HG02981 (cell line): ENCODE measurements around the gene ZNF853.
A peak's percentile ranks its signal among the peaks of the same experiment; 100 is the strongest.
"Not testable (repeated sequence)": the region's sequence is repeated elsewhere in the genome, so short reads cannot be mapped to it uniquely, and the experiment has no call there.

Experiments
- ATAC-seq: cut with Tn5 transposase; IDR thresholded peaks from one replicate; pipeline ENCODE4 v1.9.1; 2021; ENCODE audit warnings: mild to moderate bottlenecking, moderate library complexity; ENCODE audit not compliant: unreplicated experiment

The ZNF853 gene

DNA sequence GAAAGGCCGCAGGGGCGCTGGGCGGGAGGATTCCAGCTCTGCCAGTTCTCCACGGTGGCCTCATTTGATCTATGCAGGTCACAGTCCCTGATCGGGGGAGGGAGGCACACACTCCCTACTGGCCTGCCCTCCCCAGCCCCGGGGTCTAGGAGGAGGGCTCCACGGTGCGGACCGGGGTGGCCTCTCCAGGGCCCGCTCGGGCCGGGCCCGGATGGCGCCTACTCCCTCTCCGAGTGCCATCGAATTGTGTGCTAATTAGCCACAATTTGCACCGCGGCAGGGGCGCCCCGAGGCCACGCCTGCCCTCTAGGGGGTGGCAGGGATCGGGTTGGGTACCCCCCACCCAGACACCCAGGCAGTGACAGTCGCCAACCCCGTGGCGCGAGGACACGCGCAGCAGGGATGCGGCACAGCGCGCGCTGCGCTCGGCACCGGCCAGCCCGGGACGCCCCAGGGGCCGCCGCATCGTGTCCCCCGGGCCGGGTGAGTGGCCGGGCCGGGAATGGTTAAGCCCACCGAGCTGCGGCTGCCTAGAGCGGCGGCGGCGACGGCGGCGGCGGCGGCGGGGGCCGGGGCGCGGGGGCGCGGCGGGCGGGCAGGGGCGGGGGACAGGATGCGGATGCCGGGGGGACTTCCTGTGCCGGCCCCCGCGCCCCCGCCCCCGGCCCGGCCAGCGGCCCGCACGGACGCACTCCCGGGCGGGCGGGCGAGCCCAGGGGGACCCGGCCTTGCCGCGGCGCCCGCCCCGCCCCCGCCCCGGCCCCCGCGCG is at the start of gene ZNF853:
TSS of gene ZNF853 (plus strand) at position 658 of the 770 bp plus-strand sequence. CDS start 565 bp downstream, outside the sequence.
- ATAC-seq, result no peak

DNA sequence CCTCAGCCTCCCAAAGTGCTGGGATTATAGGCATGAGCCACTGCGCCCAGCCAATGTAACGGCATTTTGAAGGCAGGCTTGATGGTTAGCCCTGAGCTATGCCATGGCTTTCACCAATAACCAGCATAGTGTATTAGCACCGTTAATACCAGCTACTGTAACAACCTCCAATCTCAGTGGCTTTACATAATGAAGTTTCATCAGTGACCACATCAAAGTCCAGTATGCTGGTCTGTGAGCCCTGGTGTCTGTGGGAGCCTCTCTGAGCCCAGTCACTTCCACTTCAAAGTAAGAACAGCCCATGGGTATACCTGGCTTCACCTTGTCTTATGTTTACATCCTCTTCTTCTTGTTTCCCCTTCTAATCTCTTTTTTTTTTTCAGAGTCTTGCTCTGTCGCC is 49.8 kb upstream of the ZNF853 start:
- ATAC-seq, result no peak

GRCh38 chr7:6567886-6568285 is 47.5 kb upstream of the ZNF853 start:
- ATAC-seq, result no peak

DNA sequence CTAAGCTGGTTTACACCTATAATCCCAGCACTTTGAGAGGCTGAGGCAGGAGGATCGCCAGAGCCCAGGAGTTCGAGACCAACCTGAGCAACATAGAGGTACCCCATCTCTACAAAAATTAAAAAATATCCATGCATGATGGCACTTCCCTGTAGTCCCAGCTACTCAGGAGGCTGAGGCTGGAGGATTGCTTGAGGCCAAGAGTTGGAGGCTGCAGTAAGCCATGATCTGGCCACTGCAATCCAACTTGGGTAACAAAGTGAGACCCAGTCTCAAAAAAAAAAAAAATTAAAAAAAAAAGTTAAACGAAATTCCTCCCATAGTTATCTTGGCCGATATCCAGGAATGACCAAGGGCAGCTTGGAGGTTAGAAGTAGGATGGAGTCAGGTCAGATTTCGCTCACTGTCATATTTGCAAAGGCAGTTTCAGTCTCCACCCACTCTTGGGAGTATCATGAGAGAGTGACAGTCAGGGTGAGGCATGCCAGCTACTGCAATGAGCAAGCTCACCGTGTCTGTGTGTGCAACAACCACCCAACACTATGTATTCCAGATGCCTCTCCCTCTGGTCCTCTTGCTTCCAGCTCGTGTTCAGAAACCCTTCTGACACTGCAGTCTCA is 44.1 kb upstream of the ZNF853 start:
- no peak for ATAC-seq

- ATAC-seq, result no peak
Measured at GRCh38 chr7:6575281-6576023, 40.0 kb upstream of the ZNF853 start.

DNA sequence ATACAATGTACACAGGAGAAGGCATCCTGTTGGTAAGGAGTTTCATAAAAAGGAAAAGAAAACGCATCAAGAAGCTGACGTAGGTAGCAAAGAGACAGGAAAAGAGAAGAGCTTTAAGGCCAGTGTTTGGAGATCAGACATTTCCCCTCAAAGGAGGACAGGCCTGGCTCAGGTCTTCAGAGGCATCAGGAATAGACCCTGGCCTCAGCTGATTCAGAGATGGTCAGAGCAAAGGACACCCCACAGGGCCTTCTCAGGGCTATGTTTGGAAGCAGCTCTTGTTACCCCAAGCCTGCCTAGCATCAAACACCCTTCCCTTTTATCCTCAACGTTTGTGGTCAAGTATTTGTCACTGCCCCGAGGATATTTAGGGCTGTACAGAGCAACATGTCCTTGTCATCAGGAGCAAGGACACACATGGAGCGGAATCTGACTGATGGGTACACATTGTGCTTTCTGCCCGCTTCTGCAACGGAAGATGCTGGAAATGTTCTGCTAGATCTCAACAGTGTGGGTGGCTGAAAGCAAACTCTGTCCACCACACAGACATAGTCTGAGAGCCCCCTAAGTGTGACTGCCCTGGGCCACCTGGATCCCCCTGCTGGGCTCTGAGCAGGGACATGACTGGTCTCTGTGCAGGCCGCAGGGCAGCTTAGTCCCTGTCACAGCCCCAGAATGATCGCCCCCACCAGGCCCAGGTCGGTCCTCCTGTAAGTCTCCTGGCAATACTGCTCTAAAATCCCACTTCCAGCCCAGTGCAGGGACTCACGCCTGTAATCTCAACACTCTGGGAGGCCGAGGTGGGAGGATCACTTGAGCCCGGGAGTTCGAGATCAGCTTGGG is 39.2 kb upstream of the ZNF853 start:
- no peak for ATAC-seq

DNA sequence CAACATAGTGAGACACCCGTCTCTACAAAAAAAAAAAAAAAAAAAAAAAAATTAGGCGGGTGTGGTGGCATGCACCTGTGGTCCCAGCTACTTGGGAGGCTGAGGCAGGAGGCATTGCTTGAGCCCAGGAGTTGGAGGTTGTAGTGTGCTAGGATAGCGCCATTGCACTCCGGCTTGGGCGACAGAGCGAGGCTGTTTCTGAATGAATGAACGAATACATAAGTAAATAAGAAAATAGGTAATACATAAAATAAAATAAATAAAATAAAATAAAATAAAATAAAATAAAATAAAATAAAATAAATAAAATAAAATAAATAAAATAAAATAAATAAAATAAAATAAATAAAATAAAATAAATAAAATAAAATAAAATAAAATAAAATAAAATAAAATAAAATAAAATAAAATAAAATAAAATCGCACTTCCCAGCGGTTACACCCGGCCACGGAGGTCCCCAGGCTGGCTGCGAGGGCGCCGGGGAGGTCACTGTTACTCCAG is 38.5 kb upstream of the ZNF853 start:
- not testable (repeated sequence) for ATAC-seq

GRCh38 chr7:6577369-6578113 is 37.9 kb upstream of the ZNF853 start, which contains the start of gene ZDHHC4:
ZDHHC4 (plus strand) TSS chr7:6577454; CDS start chr7:6580562, 3,108 bp downstream.
- peak; percentile 97 for ATAC-seq

DNA sequence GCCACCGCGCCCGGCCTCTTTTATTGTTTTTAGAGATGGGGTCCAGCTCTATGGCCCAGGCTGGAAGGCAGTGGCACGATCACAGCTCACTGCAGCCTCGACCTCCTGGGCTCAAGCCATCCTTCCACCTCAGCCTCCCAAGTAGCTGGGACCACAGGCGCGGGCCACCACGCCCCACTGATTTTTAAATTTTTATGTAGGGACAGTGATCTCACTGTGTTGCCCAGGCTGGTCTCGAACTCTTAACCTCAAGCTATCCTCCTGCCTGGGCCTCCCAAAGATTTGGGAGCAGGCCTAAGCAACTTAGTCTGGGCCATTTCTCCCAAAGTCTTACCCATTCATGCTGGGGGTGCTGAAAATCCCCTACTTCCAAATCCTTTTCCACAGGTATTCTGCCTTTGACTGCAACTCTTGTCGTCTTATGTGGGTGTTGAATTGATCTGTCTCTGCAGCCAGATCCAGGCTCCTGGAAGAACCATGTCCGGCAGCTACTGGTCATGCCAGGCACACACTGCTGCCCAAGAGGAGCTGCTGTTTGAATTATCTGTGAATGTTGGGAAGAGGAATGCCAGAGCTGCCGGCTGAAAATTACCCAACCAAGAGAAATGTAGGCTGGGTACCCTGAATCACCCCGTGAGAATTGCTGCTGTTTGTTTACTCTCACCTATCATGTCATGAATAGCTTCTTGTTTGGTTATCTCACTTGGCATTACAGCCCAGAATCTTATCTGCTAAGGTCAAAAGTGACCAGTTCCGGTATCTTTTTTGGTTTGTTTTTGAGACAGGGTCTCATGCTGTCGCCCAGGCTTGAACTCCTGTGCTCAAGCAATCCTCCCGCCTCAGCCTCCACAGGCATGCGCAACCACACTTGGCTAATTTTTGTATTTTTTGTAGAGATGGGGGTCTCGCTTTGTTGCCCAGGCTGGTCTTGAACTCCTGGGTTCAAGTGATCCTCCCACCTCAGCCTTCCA is 37.0 kb upstream of the ZNF853 start:
- no peak for ATAC-seq

GRCh38 chr7:6579446-6579845 is 36.0 kb upstream of the ZNF853 start:
- ATAC-seq, result no peak

DNA sequence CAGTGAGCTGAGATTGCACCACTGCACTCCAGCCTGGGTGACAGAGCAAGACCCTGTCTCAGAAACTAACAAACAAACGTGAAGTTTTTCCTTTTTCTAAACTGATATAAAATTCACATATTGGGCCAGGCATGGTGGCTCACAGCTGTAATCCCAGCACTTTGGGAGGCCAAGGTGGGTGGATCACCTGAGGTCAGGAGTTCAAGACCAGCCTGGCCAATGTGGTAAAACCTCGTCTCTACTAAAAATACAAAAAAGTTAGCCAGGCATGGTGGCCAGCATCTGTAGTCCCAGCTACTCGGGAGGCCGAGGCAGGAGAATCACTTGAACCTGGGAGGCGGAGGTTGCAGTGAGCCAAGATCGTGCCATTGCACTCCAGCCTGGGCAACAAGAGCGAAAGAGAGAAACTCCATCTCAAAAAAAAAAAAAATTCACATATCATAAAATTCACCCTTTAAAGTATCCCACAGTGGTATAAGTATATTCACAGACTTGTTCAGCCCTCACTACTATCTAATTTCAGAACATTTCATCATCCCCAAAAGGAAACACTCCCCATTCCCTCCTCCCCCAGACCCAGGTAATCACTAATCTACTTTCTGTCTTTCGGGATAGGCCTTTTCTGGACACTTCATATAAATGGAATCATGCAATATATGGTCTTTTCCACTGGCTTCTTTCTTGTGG is 29.5 kb upstream of the ZNF853 start:
- ATAC-seq, result not testable (repeated sequence)

DNA sequence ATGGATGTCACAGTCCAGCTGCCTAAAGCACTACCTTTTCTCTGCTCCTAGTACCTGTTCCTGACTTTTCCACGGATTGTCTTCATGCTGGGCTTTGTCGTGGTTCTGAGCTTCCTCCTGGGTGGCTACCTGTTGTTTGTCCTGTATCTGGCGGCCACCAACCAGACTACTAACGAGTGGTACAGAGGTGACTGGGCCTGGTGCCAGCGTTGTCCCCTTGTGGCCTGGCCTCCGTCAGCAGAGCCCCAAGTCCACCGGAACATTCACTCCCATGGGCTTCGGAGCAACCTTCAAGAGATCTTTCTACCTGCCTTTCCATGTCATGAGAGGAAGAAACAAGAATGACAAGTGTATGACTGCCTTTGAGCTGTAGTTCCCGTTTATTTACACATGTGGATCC is 26.8 kb upstream of the ZNF853 start:
- no peak for ATAC-seq

DNA sequence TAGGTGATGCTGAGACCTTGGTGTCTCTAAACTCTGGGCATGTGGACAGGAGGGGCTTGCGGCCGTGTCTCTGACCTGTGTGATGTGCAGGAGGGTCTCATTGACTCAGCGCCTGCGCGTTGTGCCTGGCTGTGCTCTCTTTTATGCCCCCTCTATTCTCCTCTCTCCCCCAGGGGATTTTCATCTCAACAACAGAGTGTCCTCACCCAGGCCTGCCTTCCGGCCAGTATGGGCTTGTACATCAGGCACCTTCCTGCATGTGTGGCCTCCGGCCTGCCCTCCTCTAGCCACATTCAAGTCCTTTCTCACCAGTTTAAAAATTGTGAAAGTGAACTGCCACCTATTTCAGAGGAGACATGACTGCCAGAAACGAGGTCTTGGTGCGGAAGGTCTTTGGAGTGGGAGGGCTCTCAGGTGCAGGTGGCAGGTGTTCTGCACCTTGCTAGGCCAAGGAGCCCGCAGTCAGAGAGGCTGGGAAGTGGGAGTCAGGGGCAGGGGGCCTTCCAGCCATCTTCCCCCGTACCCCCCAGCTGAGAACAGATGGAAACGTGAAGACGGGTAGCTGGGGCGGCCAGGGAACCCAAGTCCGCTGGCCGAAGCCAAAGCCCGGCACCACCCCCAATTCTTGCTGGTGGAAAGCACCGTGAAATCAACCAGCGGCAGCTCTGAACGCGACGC is 26.1 kb upstream of the ZNF853 start:
- ATAC-seq, result no peak

DNA sequence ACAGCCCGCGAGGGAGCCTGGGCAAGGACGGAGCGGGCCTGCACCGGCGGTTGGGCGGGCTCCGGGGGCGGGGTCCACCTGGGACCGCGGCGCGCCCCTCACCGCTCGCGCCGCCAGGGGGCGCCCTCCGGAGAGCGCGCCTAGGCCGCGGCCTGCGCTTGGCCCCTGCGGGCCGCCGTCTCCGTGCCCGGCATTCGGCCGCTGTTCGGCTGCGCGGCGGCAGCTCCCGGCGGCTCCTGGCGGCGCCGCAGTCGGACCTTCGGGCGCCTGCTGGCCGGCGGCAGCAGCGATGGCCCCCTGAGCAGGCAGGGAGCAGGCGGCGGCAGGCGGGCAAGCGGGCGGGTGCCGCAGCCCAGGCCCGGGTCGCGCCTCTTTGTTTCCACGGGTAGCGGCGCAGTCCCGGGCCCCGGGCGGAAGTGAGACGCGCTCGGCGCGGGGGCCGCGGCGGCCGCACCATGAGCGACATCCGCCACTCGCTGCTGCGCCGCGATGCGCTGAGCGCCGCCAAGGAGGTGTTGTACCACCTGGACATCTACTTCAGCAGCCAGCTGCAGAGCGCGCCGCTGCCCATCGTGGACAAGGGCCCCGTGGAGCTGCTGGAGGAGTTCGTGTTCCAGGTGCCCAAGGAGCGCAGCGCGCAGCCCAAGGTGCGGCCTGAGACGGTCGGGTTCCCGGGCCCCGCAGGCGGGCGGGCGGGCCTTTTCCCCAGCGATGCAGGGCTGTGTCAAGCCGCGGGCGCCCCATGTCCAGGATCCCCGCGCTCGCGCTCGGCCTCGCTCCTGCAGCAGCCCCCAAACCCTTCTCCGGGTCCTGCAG is 25.4 kb upstream of the ZNF853 start, which contains the start of gene INTS15:
TSS of gene INTS15 (plus strand) at position 193 of the 816 bp plus-strand sequence. CDS start at position 456, 263 bp downstream.
- peak; percentile 83 for ATAC-seq

DNA sequence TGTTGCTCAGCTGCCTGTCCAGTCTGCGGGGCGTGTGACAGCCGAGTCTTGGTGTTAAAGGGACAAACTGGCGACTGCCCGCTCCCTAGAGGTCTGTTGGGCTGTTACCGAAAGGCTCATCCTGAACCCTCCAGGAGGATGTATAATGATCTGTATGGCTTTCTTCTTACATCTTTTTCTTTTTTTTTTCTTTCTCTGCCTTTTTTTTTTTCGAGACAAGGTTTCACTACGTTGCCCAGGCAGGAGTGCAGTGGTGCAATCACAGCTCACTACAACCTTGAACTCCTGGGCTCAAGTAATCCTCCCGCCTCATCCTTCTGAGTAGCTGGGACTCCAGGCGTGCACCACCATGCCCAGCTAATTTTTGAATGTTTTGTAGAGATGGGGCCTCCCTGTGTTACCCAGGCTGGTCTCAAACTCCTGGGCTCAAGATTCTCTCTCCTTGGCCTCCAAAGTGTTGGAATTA is 24.7 kb upstream of the ZNF853 start:
- no peak for ATAC-seq

DNA sequence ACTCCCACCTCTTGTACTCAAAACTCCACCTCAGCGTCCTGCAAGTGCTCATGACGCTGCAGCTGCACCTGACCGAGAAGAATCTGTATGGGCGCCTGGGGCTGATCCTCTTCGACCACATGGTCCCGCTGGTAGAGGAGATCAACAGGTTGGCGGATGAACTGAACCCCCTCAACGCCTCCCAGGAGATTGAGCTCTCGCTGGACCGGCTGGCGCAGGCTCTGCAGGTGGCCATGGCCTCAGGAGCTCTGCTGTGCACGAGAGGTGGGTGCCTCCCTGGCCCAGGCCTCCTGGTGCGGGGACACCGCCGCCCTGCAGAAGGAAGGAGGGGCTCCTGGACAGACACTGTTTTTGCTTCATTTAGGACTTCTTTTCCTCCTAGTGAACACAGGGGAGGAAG is 15.3 kb upstream of the ZNF853 start:
- no peak for ATAC-seq
